HEK293 (cell line): ENCODE results near the gene MSI2.

Experiments
- CTCF ChIA-PET: fragments of 350-600 bp; formaldehyde crosslinking; extraction: SDS; loops from one replicate; lab custom pipeline; 2021; ENCODE audit warnings: antibody characterized with exemption; lab: Yijun Ruan, JAX
- POLR2A ChIA-PET: fragments of 300-600 bp; formaldehyde crosslinking; extraction: SDS; loops from one replicate; lab custom pipeline; 2020; ENCODE audit warnings: antibody characterized with exemption, inconsistent platforms; lab: Yijun Ruan, JAX
- H3K27ac ChIP-seq: fragments of 200-500 bp; sonication (Bioruptor generic); 2 replicates; pipeline ENCODE4 v1.5.1; 2014; ENCODE audit warnings: low read depth, low read length, control low read depth, inconsistent platforms; ENCODE audit errors: extremely low read depth
- H3K36me3 ChIP-seq, 2 experiments: fragments of 200-500 bp in 1 of 2; sonication (Bioruptor generic) in 1 of 2; 1 replicate in 1 of 2; 2 replicates in 1 of 2; pipeline ENCODE4 v1.5.1; 2014 to 2017; ENCODE audit warnings: inconsistent platforms in 2 of 2, low read length in 2 of 2; ENCODE audit not compliant: control insufficient read depth in 2 of 2, insufficient read depth in 1 of 2
- H3K4me1 ChIP-seq: fragments of 200-500 bp; sonication (Bioruptor generic); 2 replicates; pipeline ENCODE4 v1.5.1; 2014; ENCODE audit warnings: mild to moderate bottlenecking, low read length, inconsistent platforms; ENCODE audit not compliant: control insufficient read depth, insufficient read depth
- H3K4me3 ChIP-seq: 2 replicates; pipeline ENCODE4 v1.5.1; 2011; ENCODE audit warnings: low read depth, mild to moderate bottlenecking, control low read depth, low read length, moderate library complexity
- H3K9me3 ChIP-seq: fragments of 200-500 bp; sonication (Bioruptor generic); 2 replicates; pipeline ENCODE4 v1.5.1; 2014; ENCODE audit warnings: low read depth, low read length, inconsistent platforms; ENCODE audit not compliant: control insufficient read depth, insufficient read depth
- EGR2 ChIP-seq: fragments of 450-650 bp; formaldehyde crosslinking; IDR thresholded peaks from 2 replicates; pipeline ENCODE4 v1.5.1; 2016; ENCODE audit warnings: low read depth, missing biosample characterization, missing genetic modification characterization
- GLIS1 ChIP-seq: fragments of 450-650 bp; formaldehyde crosslinking; IDR thresholded peaks from 2 replicates; pipeline ENCODE4 v1.5.1; 2016; ENCODE audit warnings: missing biosample characterization, missing genetic modification characterization
- HOXC10 ChIP-seq: sonication (generic); formaldehyde crosslinking; IDR thresholded peaks from 2 replicates; pipeline ENCODE4 v1.8.1; 2023; ENCODE audit warnings: mild to moderate bottlenecking, missing genetic modification reagents
- IKZF3 ChIP-seq: fragments of 450-650 bp; IDR thresholded peaks from 2 replicates; pipeline ENCODE4 v1.5.0; 2018; ENCODE audit warnings: missing biosample characterization, mild to moderate bottlenecking, missing genetic modification characterization, moderate library complexity
- MYNN ChIP-seq: fragments of 450-650 bp; formaldehyde crosslinking; IDR thresholded peaks from 2 replicates; pipeline ENCODE4 v1.5.1; 2016; ENCODE audit warnings: missing biosample characterization, missing genetic modification characterization, borderline replicate concordance
- SCRT1 ChIP-seq: fragments of 450-650 bp; formaldehyde crosslinking; IDR thresholded peaks from 2 replicates; pipeline ENCODE4 v1.5.1; 2016; ENCODE audit warnings: missing biosample characterization, missing genetic modification characterization, borderline replicate concordance
- SP2 ChIP-seq: fragments of 450-650 bp; formaldehyde crosslinking; IDR thresholded peaks from 2 replicates; pipeline ENCODE4 v1.5.1; 2016; ENCODE audit warnings: missing biosample characterization, missing genetic modification characterization
- ZBTB17 ChIP-seq: fragments of 450-650 bp; formaldehyde crosslinking; IDR thresholded peaks from 2 replicates; pipeline ENCODE4 v1.5.1; 2016; ENCODE audit warnings: missing biosample characterization, missing genetic modification characterization
- ZFHX2 ChIP-seq: fragments of 450-650 bp; formaldehyde crosslinking; conservative IDR thresholded peaks from 2 replicates; pipeline ENCODE4 v1.5.1; 2016; ENCODE audit warnings: missing biosample characterization, missing genetic modification characterization
- ZNF121 ChIP-seq: fragments of 450-650 bp; formaldehyde crosslinking; IDR thresholded peaks from 2 replicates; pipeline ENCODE4 v1.5.1; 2016; ENCODE audit warnings: missing biosample characterization, missing genetic modification characterization
- ZNF133 ChIP-seq: fragments of 450-650 bp; formaldehyde crosslinking; IDR thresholded peaks from 2 replicates; pipeline ENCODE4 v1.5.1; 2016; ENCODE audit warnings: missing biosample characterization, missing genetic modification characterization
- ZNF211 ChIP-seq: fragments of 450-650 bp; formaldehyde crosslinking; IDR thresholded peaks from 2 replicates; pipeline ENCODE4 v1.5.1; 2016; ENCODE audit warnings: low read depth, missing biosample characterization, missing genetic modification characterization
- ZNF221 ChIP-seq: fragments of 450-650 bp; formaldehyde crosslinking; IDR thresholded peaks from 2 replicates; pipeline ENCODE4 v1.5.1; 2017; ENCODE audit warnings: missing biosample characterization, missing genetic modification characterization, borderline replicate concordance
- ZNF23 ChIP-seq: fragments of 450-650 bp; formaldehyde crosslinking; IDR thresholded peaks from 2 replicates; pipeline ENCODE4 v1.5.1; 2016; ENCODE audit warnings: missing biosample characterization, missing genetic modification characterization, borderline replicate concordance
- ZNF335 ChIP-seq: fragments of 450-650 bp; formaldehyde crosslinking; conservative IDR thresholded peaks from 2 replicates; pipeline ENCODE4 v1.5.1; 2016; ENCODE audit warnings: missing biosample characterization, missing genetic modification characterization
- ZNF341 ChIP-seq: fragments of 450-650 bp; formaldehyde crosslinking; IDR thresholded peaks from 2 replicates; pipeline ENCODE4; 2016; ENCODE audit warnings: low read depth, missing biosample characterization, missing genetic modification characterization
- ZNF398 ChIP-seq: fragments of 450-650 bp; formaldehyde crosslinking; IDR thresholded peaks from 2 replicates; pipeline ENCODE4 v1.5.1; 2017; ENCODE audit warnings: missing biosample characterization, missing genetic modification characterization
- ZNF529 ChIP-seq: fragments of 450-650 bp; formaldehyde crosslinking; IDR thresholded peaks from 2 replicates; pipeline ENCODE4 v1.5.1; 2017; ENCODE audit warnings: missing genetic modification characterization, missing biosample characterization; ENCODE audit not compliant: insufficient replicate concordance
- ZNF548 ChIP-seq: fragments of 450-650 bp; formaldehyde crosslinking; IDR thresholded peaks from 2 replicates; pipeline ENCODE4 v1.5.1; 2016; ENCODE audit warnings: missing biosample characterization, missing genetic modification characterization
- ZNF585B ChIP-seq: fragments of 450-650 bp; formaldehyde crosslinking; IDR thresholded peaks from 2 replicates; pipeline ENCODE4 v1.5.1; 2016; ENCODE audit warnings: missing biosample characterization, missing genetic modification characterization
- ZNF707 ChIP-seq: fragments of 450-650 bp; formaldehyde crosslinking; IDR thresholded peaks from 2 replicates; pipeline ENCODE4 v1.5.1; 2016; ENCODE audit warnings: missing biosample characterization, missing genetic modification characterization
- ZNF777 ChIP-seq: fragments of 450-650 bp; formaldehyde crosslinking; IDR thresholded peaks from 2 replicates; pipeline ENCODE4 v1.5.1; 2017; ENCODE audit warnings: missing biosample characterization, missing genetic modification characterization, borderline replicate concordance
- ZNF843 ChIP-seq: fragments of 450-650 bp; formaldehyde crosslinking; IDR thresholded peaks from 2 replicates; pipeline ENCODE4 v1.5.1; 2016; ENCODE audit warnings: missing biosample characterization, missing genetic modification characterization
- ZSCAN4 ChIP-seq: fragments of 450-650 bp; formaldehyde crosslinking; IDR thresholded peaks from 2 replicates; pipeline ENCODE4 v1.5.1; 2017; ENCODE audit warnings: missing biosample characterization, missing genetic modification characterization
- TF ChIP-seq, protein P1 (sequence below): fragments of 450-650 bp; formaldehyde crosslinking; IDR thresholded peaks from 2 replicates; pipeline ENCODE4 v1.5.1; 2016; ENCODE audit warnings: missing biosample characterization, missing genetic modification characterization
- TF ChIP-seq, protein P2 (sequence below): fragments of 450-650 bp; formaldehyde crosslinking; IDR thresholded peaks from 2 replicates; pipeline ENCODE4 v1.5.1; 2016; ENCODE audit warnings: missing biosample characterization, missing genetic modification characterization
- TF ChIP-seq, protein P3 (sequence below): fragments of 450-650 bp; formaldehyde crosslinking; IDR thresholded peaks from 2 replicates; pipeline ENCODE4 v1.5.1; 2016; ENCODE audit warnings: missing biosample characterization, missing genetic modification characterization

MSI2 gene

DNA sequence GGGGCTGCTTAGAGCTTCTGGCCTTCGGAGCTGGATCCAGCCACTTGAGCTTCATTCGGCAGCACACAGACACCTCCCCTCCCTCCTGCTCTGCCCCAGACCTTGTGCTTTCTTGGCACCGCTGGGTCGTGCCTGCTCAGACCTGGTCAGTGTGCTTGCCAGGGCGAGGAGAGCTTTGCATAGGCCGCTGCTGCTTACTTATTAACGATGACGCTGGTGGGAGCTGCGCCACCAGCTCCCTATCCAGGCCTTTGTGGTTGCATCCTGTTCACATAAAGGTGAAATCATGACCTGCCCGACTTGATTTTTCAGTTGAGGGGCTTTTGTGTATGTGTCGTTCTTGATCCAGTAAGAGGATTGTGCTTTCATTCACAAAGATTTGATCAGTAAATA is 101.1 kb downstream of the MSI2 start (continued):
- TF ChIP-seq ZNF398 (tag by site-specific recombination) = no peak
- no peak for TF ChIP-seq ZNF121 (tag by site-specific recombination)
- TF ChIP-seq ZNF133 (tag by site-specific recombination) = no peak
- TF ChIP-seq ZNF529 (tag by site-specific recombination) = no peak

DNA sequence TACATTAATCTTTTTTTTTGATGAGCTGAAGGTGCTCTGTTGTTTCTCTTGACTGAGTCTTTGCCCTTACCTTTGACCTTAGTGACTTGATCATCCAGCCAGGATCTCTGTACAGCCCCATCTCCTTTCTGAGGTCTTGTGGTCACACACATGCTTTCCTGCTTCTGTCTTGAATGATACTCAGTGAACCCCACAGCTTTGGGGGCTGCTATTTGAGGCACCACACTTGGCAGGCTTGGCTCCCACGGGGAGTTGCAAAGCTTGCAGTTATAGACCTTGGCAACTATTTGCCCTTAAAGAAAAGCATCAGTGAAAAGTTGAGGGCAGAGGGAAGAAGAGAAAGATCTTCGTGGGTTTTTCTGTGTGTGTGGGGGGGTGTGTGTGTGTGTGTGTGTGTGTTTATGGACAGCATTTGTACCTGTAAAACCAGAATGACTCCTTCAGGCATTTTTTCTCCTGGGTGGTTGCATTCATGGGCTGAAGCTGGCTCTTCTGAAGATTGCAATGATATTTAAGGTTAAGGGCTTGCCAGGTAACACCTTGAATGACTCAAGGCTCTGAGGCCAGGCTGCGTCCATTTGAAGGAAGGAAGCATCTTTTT is 101.6 kb downstream of the MSI2 start:
- H3K36me3 ChIP-seq = peaks cover 0 to 4% of the 10 kb centered on the region in 2 experiments; a peak in 1 of 3 replicates
- ChIA-PET CTCF (interaction anchor here (1.1 to 1.3 kb wide), 2 partner anchors 115 to 425 kb away, joined by 3 to 5 read pairs; no protein-coding TSS in a partner anchor), POLR2A (no interaction called here)
- H3K4me1 ChIP-seq = peaks cover 5% of the 10 kb centered on the region
- H3K4me3 ChIP-seq = no peak overlapping the region
- TF ChIP-seq IKZF3 (tag by site-specific recombination) (no peak), ZFHX2 (tag by site-specific recombination) (peak; percentile 70), ZNF585B (tag by site-specific recombination) (no peak), ZBTB17 (no peak), ZNF707 (tag by site-specific recombination) (no peak), EGR2 (tag by site-specific recombination) (peak; percentile 55; the same call in 1 of the 2 replicates), SP2 (tag by site-specific recombination) (no peak)
- TF ChIP-seq, protein P1, sequence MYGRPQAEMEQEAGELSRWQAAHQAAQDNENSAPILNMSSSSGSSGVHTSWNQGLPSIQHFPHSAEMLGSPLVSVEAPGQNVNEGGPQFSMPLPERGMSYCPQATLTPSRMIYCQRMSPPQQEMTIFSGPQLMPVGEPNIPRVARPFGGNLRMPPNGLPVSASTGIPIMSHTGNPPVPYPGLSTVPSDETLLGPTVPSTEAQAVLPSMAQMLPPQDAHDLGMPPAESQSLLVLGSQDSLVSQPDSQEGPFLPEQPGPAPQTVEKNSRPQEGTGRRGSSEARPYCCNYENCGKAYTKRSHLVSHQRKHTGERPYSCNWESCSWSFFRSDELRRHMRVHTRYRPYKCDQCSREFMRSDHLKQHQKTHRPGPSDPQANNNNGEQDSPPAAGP (tag by site-specific recombination) = no peak
- no peaks in the 10 kb centered on the region for H3K9me3 ChIP-seq
- no peak overlapping the region for H3K27ac ChIP-seq

- Histone ChIP-seq H3K36me3 (no peaks in the 10 kb centered on the region), H3K4me1 (peaks cover 13% of the 10 kb centered on the region), H3K4me3 (no peak overlapping the region), H3K9me3 (no peaks in the 10 kb centered on the region), H3K27ac (no peak overlapping the region)
- POLR2A ChIA-PET = no interaction called here
- TF ChIP-seq SCRT1 (tag by site-specific recombination) (no peak), GLIS1 (tag by site-specific recombination) (no peak), MYNN (tag by site-specific recombination) (no peak), ZNF23 (tag by site-specific recombination) (no peak), ZSCAN4 (tag by site-specific recombination) (no peak), ZNF548 (tag by site-specific recombination) (no peak), HOXC10 (no peak), ZNF335 (no peak), ZNF777 (tag by site-specific recombination) (no peak), ZNF211 (tag by site-specific recombination) (no peak), ZNF121 (tag by site-specific recombination) (no peak), ZNF341 (tag by site-specific recombination) (no peak), ZNF221 (tag by site-specific recombination) (no peak), ZNF843 (no peak)
- TF ChIP-seq, protein P2, sequence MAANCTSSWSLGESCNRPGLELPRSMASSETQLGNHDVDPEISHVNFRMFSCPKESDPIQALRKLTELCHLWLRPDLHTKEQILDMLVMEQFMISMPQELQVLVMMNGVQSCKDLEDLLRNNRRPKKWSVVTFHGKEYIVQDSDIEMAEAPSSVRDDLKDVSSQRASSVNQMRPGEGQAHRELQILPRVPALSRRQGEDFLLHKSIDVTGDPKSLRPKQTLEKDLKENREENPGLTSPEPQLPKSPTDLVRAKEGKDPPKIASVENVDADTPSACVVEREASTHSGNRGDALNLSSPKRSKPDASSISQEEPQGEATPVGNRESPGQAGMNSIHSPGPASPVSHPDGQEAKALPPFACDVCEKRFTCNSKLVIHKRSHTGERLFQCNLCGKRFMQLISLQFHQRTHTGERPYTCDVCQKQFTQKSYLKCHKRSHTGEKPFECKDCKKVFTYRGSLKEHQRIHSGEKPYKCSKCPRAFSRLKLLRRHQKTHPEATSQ = no peak
- TF ChIP-seq, protein P3, sequence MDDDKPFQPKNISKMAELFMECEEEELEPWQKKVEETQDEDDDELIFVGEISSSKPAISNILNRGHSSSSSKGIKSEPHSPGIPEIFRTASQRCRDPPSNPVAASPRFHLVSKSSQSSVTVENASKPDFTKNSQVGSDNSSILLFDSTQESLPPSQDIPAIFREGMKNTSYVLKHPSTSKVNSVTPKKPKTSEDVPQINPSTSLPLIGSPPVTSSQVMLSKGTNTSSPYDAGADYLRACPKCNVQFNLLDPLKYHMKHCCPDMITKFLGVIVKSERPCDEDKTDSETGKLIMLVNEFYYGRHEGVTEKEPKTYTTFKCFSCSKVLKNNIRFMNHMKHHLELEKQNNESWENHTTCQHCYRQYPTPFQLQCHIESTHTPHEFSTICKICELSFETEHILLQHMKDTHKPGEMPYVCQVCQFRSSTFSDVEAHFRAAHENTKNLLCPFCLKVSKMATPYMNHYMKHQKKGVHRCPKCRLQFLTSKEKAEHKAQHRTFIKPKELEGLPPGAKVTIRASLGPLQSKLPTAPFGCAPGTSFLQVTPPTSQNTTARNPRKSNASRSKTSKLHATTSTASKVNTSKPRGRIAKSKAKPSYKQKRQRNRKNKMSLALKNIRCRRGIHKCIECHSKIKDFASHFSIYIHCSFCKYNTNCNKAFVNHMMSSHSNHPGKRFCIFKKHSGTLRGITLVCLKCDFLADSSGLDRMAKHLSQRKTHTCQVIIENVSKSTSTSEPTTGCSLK (tag by site-specific recombination) = no peak
- CTCF ChIA-PET = no interaction called here
Measured at GRCh38 chr17:57360266-57360665, 103.9 kb downstream of the MSI2 start.
